Activated CD8-positive, alpha-beta memory T cell treated with anti-CD3 and anti-CD28 coated beads, Interleukin-2, amount 10 ng/mL, durations not matched to agents 7 days and 5 days (primary cell): ENCODE data around the gene PMEPA1. TPM values are rescaled to one million over a fixed set of nuclear protein-coding genes. Genes with fewer than 3 reads are reported as not detected.

Experiments used
- ATAC-seq: fragments of 150-1000 bp; cut with Tn5 transposase; one replicate; pipeline ENCODE4 v1.10.0; 2021; ENCODE audit warnings: moderate library complexity
- CTCF ChIA-PET: fragments of 350-600 bp; sonication (Branson Sonifier 250); formaldehyde crosslinking; loops from one replicate; lab custom pipeline; 2021; ENCODE audit warnings: antibody characterized with exemption; lab: Charles Lee
- DNase-seq: peaks from one replicate; pipeline ENCODE4 v3.0.0-alpha.2; 2020
- H3K27ac Mint-ChIP-seq: one replicate; pipeline ENCODE4 v1.8.0; 2021; ENCODE audit warnings: mild to moderate bottlenecking, mixed read lengths
- H3K27me3 Mint-ChIP-seq: one replicate; pipeline ENCODE4 v1.8.0; 2021; ENCODE audit warnings: mixed read lengths
- H3K36me3 Mint-ChIP-seq: one replicate; pipeline ENCODE4 v1.8.0; 2021; ENCODE audit warnings: mild to moderate bottlenecking, mixed read lengths
- H3K4me1 Mint-ChIP-seq: one replicate; pipeline ENCODE4 v1.8.0; 2021; ENCODE audit warnings: mixed read lengths
- H3K4me3 Mint-ChIP-seq: one replicate; pipeline ENCODE4 v1.8.0; 2021; ENCODE audit warnings: mild to moderate bottlenecking, moderate library complexity, mixed read lengths
- H3K9me3 Mint-ChIP-seq: one replicate; pipeline ENCODE4 v1.8.0; 2022; ENCODE audit warnings: low read depth, mixed read lengths
- total RNA-seq, 2 experiments: library from RNA; stranded (reverse); gene quantifications; one replicate each; pipeline ENCODE4 v1.2.3, GENCODE V29; 2021

PMEPA1 gene
- total RNA-seq, 2 experiments from 2014 or later, result 0.20 to 1.2 TPM

DNA sequence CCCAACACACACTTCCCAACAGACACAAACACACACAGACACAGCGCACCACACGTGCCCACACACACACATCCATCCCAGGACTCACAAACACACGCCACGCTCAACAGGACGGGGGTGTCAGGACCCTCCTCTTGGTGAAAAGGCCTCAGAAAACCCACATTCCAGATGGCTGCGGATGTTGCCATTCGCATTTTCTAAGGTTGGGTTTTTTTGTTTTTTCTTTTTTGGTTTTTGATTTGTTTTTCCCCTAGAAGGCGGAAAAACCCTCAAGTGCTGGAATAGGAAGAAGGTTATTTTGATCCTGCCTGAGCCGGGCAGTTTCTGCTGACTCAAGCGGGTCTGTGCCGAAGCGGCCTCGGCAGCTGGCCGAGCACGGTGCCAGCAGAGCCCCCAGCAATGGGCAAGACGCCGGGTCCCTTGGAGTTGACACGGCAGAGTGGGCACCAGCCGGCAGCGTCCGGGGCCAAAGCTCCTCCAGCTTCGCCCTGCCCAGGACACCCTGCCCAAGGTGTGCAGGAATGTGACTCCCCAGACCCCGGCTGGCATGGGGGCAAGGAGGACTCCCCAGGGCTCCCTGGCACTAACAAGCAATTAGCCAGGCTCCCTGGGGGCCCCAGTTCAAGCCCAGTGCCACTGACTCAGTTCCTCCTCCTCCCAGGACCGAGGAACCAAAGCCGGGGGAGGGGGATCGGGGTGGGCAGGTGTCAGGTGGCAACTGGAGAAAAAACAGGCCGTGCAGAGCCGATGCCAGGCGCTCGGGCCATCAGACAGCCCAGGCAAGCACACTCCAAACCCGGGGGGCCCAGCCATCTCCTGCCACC, 48.7 kb downstream of the PMEPA1 start:
- no peak overlapping the region for H3K4me3 Mint-ChIP-seq

DNA sequence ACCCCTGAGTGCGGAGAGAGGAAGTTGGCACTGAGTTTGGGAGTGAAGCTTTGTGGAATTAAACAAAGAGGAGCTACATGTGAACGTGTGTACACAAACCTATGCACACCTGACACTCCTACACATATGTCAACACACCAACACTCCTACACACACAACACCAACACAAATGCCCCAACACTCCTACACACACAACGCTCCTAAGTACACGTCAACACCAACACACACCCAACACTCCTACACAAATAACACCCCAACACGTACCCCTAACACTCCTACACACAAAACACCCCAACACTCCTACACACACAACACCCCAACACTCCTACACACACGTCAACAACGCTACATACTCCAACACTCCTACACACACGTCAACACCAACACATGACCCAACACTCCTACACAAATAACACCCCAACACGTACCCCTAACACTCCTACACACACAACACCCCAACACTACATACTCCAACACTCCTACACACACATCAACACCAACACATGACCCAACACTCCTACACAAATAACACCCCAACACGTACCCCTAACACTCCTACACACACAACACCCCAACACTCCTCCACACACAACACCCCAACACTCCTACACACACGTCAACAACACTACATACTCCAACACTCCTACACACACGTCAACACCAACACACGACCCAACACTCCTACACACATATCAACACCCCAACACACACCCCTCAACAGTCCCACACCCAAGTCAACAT, 49.5 kb downstream of the PMEPA1 start:
- H3K27ac Mint-ChIP-seq, result no peak overlapping the region
- H3K9me3 Mint-ChIP-seq, result peaks cover 3% of the 10 kb centered on the region
- peaks cover 13% of the 10 kb centered on the region for H3K4me1 Mint-ChIP-seq
- no peaks in the 10 kb centered on the region for H3K36me3 Mint-ChIP-seq
- H3K4me3 Mint-ChIP-seq, result no peak overlapping the region
- DNase-seq (no peak), ATAC-seq (no peak)
- CTCF ChIA-PET, result interaction anchor here (0.5 to 1.4 kb wide), 3 partner anchors 21 to 66 kb away, joined by 3 to 4 read pairs (median 3); no protein-coding TSS in a partner anchor
- peaks cover 2% of the 10 kb centered on the region for H3K27me3 Mint-ChIP-seq

More for the DNA sequence above, 48.7 kb downstream of the PMEPA1 start:
- H3K36me3 Mint-ChIP-seq, result no peaks in the 10 kb centered on the region
- H3K9me3 Mint-ChIP-seq, result peaks cover 3% of the 10 kb centered on the region
- no peak for DNase-seq
- H3K27ac Mint-ChIP-seq, result no peak overlapping the region
- H3K27me3 Mint-ChIP-seq, result peaks cover 2% of the 10 kb centered on the region
- CTCF ChIA-PET, result no interaction called here
- no peak for ATAC-seq
- peaks cover 13% of the 10 kb centered on the region for H3K4me1 Mint-ChIP-seq

DNA sequence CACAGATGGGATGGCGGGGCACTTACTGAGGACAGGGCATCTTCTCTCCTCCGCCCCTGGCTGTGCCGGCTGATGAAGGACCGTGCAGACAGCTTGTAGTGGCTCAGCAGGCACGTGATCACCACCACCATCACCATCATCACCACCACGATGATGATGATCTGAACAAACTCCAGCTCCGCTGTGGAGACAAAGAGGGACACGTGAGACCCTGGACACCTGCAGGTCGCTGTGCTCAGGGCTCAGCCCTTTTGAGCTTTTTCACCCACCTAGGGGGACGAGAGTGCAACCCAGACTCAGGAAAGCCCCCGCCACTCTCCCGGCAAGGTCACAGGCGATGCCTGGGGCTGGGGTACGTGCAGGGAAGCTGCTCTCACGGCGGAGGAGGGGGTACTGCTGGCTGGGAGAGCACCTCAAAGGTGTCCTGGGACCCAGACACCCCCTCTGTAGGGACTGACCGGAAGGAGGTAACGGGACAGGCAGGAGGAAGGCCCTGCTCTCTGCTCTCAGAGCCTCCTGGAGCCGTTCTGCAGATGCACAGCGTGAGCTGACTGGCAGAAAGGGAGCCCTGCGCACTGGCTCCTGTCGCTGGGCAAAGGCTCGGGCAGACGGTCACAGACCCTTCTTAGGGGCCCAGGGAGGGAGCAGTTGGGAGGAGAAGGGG, 50.2 kb downstream of the PMEPA1 start:
- CTCF ChIA-PET, result interaction anchor here (0.5 to 1.4 kb wide), 3 partner anchors 22 to 65 kb away, joined by 3 to 4 read pairs (median 3); no protein-coding TSS in a partner anchor
- H3K27ac Mint-ChIP-seq, result no peak overlapping the region
- no peak for ATAC-seq

DNA sequence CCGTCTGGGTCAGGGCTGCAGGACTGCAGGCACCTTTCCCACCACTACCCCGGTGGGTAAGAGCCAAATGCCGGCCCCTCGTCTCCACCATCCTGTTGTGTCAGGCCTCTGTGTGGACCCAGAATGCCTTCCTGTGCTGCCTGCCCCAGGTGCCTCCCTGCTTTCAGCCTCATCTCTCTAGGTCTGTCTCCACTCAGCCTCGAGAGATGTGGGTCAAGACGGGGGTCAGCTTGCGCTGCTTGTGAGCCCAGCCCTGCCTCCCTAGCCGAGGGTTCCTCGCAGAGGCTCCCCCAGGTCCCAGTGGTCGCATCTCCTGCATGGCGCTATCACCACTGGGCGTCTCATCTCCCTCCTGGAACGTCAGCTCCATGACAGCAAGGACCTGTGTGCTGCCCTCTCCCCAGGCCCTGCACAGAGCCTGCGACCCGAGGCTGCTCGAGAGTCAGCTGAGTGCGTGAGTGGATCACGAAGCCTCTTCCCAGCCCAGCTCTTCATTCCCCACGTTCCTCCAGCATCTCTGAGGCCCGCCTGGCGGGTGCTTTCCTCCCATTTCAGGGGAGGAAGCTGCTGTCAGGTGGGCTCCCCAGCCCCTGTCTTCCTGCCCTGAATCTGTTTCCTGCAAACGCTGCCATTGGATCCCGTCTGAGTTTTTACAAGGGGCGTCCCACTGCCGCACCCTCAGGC, 50.8 kb downstream of the PMEPA1 start:
- no peak overlapping the region for H3K27ac Mint-ChIP-seq
- peaks cover 2% of the 10 kb centered on the region for H3K27me3 Mint-ChIP-seq
- H3K4me3 Mint-ChIP-seq, result no peak overlapping the region
- CTCF ChIA-PET, result interaction anchor here (1.4 kb wide), 1 partner anchor 36 kb away, joined by 4 read pairs; no protein-coding TSS in a partner anchor
- DNase-seq (peak; percentile 30), ATAC-seq (no peak)
- peaks cover 3% of the 10 kb centered on the region for H3K9me3 Mint-ChIP-seq
- H3K4me1 Mint-ChIP-seq, result peaks cover 13% of the 10 kb centered on the region
- H3K36me3 Mint-ChIP-seq, result no peaks in the 10 kb centered on the region

More for the DNA sequence above, 50.2 kb downstream of the PMEPA1 start:
- peaks cover 13% of the 10 kb centered on the region for H3K4me1 Mint-ChIP-seq
- H3K27me3 Mint-ChIP-seq, result peaks cover 2% of the 10 kb centered on the region
- H3K4me3 Mint-ChIP-seq, result no peak overlapping the region
- peaks cover 3% of the 10 kb centered on the region for H3K9me3 Mint-ChIP-seq
- peak; percentile 38 for DNase-seq
- no peaks in the 10 kb centered on the region for H3K36me3 Mint-ChIP-seq

DNA sequence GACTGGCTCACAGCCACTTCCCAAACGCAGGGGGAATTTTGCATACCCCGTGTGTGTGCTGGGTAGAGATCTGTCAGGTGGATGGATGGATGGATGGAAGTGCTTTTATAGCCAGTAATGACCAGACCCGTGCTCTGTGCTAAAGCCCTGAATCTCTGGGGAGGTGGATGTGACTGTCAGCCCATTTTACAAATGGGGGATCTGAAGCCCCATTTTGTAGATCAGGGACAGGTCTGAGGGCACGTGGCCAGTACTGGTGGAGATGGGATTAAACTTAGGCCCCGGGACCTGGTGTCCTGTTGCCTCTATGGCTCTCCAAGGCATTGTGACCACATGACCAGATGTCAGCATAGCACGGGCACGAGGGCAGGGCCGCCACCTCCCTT, 51.4 kb downstream of the PMEPA1 start:
- H3K36me3 Mint-ChIP-seq, result no peaks in the 10 kb centered on the region
- DNase-seq, result peak; percentile 31
- peaks cover 3% of the 10 kb centered on the region for H3K9me3 Mint-ChIP-seq
- no peak for ATAC-seq
- peak overlapping the region; percentile 39 for H3K27ac Mint-ChIP-seq
- H3K27me3 Mint-ChIP-seq, result peaks cover 2% of the 10 kb centered on the region
- CTCF ChIA-PET, result no interaction called here
- H3K4me1 Mint-ChIP-seq, result peaks cover 13% of the 10 kb centered on the region
- no peak overlapping the region for H3K4me3 Mint-ChIP-seq

DNA sequence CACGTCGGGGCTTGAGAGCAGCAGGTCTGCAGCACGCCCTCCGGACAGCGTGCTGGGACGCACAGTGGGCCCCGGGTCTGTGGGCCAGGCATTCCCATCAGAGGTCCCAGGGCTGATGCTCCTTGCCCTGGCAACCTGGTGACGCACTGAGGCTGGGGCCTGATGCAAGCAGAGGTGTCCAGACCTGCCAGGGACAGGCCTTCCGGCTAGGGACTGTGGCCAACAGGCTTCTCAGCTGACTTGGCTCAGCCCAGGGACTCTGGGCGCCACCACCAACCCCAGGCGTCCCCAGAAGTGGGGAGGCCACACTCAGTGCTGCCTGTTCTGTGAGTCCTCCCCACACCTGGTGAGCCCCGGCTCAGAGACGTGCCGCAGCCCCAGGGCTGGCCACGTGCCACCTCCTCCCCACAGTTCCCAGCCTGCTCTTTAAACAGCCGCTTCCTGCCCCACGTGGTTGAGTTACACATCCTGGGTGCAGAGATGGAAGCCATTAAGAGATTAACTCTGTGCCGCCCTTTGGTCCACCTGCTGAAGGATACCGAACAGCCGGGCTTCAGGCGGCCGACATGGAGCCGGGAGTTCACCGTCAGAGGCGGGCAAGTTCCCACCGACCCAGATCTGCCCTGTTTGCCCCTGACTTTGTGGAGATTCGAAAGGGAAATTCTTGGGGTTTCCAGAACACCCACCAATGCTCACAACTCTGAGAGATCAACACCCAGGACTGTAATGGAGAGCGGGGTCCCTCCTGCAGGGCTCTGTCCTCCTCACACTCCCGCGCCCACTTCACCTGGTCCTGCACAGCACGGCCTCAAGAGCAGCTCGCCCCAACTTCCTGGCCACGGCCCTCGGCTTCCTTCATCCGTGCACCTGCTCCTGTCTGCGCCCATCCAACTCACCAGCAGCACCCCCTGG, 52.0 kb downstream of the PMEPA1 start:
- Mint-ChIP-seq H3K36me3 (no peaks in the 10 kb centered on the region), H3K27me3 (peaks cover 2% of the 10 kb centered on the region), H3K4me3 (no peak overlapping the region), H3K9me3 (peaks cover 3% of the 10 kb centered on the region), H3K4me1 (peaks cover 13% of the 10 kb centered on the region), H3K27ac (peak overlapping the region; percentile 39)
- CTCF ChIA-PET, result interaction anchor here (8.2 kb wide), 1 partner anchor 36 kb away, joined by 120 read pairs; the partner anchor contains the start of gene ZBP1
- DNase-seq, result peak; percentile 80
- ATAC-seq, result peak; percentile 73

DNA sequence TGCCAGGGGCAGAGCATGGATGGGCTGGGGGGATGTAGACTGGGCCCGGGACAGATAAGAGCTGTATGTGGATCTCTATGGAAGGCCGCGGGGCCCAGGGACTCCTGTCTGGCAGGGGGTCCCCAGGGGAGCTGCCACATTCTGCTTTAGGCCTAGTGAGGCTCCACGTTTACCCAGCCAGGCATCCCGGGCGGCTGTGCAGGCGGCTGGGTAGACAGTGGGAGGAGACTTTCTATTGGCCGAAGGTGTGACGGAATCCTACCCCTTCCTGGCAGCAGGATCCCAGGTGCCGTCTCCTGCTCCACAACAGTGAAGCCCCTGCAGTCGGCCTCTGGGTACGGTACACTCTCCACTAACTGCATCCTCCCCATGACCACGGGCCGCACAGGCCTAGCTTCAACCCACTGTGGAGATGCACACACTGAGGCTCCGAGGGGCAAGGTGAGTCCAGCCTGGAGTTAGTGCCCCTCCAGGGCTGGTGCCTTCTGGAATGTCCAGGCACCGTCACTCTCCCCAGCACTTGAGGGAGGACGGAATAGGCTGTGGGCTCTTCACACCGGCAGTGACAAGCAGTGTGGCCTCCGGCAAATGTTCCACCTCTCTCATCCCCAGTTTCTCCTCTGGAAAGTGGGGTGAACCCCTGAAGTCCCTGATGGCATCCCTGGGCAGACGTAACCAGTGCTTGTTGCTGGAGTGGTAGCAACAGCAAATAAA, 52.8 kb downstream of the PMEPA1 start:
- no peak overlapping the region for H3K27ac Mint-ChIP-seq
- ATAC-seq (no peak), DNase-seq (peak; percentile 34)

DNA sequence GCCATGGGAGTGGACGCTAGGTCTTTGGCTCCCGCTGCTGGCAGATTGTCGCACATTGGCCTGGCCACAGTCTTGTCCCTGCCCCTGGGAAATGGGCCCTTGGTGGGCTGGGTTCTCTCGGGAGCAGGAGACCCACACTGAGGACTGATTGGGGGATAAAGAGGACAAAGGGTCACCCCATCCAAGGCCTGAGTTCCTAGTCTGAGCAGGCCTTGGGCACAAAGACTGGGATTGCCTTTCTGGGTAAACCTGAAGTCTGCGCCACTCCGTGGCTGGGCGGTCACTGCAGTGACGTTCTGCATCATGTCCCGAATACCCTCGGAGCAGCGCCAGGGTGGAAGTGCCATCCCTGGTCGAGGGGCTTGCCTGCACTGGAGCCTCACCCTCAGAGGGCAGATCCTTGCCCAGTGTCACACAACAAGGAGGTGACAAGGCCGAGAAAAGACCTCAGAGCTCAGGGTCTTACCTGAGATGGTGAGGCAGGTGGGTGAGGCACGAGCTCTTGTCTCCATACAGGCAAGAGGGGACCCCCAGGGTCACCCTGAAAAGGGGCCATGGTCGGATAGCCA, 53.5 kb downstream of the PMEPA1 start:
- H3K4me1 Mint-ChIP-seq, result peaks cover 13% of the 10 kb centered on the region
- no peak overlapping the region for H3K4me3 Mint-ChIP-seq
- DNase-seq (peak; percentile 39), ATAC-seq (no peak)
- H3K27me3 Mint-ChIP-seq, result peaks cover 2% of the 10 kb centered on the region
- H3K36me3 Mint-ChIP-seq, result no peaks in the 10 kb centered on the region
- peaks cover 3% of the 10 kb centered on the region for H3K9me3 Mint-ChIP-seq
- no peak overlapping the region for H3K27ac Mint-ChIP-seq
- CTCF ChIA-PET, result interaction anchor here (0.6 to 8.2 kb wide), 5 partner anchors 25 to 524 kb away, joined by 3 to 120 read pairs (median 5); partner anchors contain the start of gene ZBP1

More for the DNA sequence above, 52.8 kb downstream of the PMEPA1 start:
- Mint-ChIP-seq H3K27me3 (peaks cover 2% of the 10 kb centered on the region), H3K36me3 (no peaks in the 10 kb centered on the region), H3K4me3 (no peak overlapping the region), H3K9me3 (peaks cover 3% of the 10 kb centered on the region), H3K4me1 (peaks cover 13% of the 10 kb centered on the region)
- CTCF ChIA-PET, result interaction anchor here (0.6 to 8.2 kb wide), 3 partner anchors 35 to 92 kb away, joined by 3 to 120 read pairs (median 43); partner anchors contain the start of gene ZBP1

DNA sequence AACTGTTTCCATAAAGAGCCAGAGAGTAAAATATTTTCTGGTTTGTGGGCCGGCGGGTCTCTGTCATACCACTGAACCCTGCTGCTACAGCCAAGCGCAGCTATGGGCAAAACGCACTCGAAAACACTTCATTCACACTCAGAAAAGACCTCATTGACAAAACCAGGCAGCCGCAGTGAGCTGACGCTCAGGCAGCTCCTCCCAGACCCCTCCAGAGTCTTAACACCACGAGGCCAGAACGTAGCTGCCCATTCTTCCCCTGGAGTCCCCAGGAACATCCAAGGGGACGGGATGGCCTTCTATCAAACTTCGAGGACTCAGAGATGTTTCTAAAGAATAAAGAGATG, 54.0 kb downstream of the PMEPA1 start:
- Mint-ChIP-seq H3K9me3 (peaks cover 2% of the 10 kb centered on the region), H3K27me3 (peaks cover 2% of the 10 kb centered on the region), H3K4me3 (no peak overlapping the region), H3K36me3 (no peaks in the 10 kb centered on the region), H3K4me1 (peaks cover 13% of the 10 kb centered on the region), H3K27ac (no peak overlapping the region)
- peak; percentile 33 for DNase-seq
- CTCF ChIA-PET, result interaction anchor here (0.7 to 8.2 kb wide), 5 partner anchors 24 to 524 kb away, joined by 3 to 120 read pairs (median 5); partner anchors contain the start of gene ZBP1
- ATAC-seq, result no peak

DNA sequence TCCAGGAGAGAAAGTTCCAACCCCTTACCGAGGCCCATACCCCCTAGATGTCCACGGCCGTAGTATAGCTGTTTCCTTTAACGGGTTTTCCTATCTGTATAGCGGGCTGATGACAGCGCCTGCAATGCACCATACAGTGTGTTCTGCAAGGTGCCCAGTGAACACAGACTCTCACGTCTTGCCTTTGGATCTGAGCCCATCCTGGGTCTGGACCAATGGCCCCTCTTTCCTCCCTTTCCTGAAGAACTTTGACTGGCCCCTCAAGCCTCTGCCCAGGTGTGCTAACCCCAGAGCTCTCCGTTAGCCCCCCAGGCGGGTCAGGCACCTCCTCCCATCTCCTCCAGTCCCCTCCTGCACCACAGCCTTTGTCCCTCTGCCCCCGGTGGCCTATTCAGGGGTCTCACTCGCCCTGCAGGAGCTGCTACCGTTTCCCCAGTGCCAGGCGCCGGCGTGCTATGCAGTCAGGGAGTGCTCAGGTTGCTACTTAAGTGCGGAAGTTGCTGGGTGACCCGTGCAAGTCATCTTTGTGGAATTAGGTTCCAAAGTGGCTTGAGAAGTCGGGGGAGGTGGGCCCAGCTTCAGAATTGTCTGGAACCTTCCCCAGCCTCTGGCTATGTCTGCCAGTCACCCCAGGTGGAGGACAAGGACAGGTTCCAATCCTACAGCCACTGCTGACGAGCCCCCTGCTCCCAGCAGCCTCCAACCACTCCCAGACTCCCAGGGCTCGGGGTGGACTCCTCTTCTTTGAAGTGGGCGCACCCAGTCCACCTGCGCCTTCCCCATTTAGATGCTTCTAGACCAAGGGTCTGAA, 54.6 kb downstream of the PMEPA1 start:
- Mint-ChIP-seq H3K27me3 (peaks cover 2% of the 10 kb centered on the region), H3K36me3 (no peaks in the 10 kb centered on the region), H3K4me3 (no peak overlapping the region), H3K9me3 (no peaks in the 10 kb centered on the region), H3K4me1 (peaks cover 13% of the 10 kb centered on the region), H3K27ac (no peak overlapping the region)
- CTCF ChIA-PET, result interaction anchor here (0.5 to 8.2 kb wide), 13 partner anchors 10 to 997 kb away, joined by 3 to 120 read pairs (median 5); partner anchors contain the start of gene ZBP1
- DNase-seq (peak; percentile 27), ATAC-seq (no peak)
